ENCODE measurements around the gene MYLK.
"Not testable (repeated sequence)": the region's sequence is repeated elsewhere in the genome, so short reads cannot be mapped to it uniquely, and the experiment has no call there.

MYLK gene

GRCh38 chr3:123719862-123720453 is 164.2 kb downstream of the MYLK start:
- DNase-seq, result no peak

- DNase-seq, result peak; percentile 74
Observed at GRCh38 chr3:123719061-123719756, 164.9 kb downstream of the MYLK start.

DNA sequence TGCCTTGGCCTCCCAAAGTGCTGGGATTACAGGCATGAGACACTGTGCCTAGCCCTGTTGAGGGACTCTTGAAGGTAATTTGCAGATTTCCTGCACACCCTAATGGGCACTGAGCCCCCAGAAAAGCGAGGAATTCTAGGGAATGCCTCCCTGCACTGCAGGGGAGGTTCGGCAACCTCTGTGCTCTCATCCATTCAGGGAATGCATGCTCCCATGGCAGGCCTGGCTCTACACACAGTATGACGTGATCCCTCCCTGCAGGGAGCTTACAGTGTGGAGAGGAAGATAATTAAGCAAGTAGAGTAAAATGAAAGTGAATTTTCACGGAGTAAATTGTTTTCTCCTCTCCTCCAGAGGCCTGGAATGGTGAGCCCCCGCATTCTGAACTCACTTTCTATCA is 166.0 kb downstream of the MYLK start:
- no peak for DNase-seq

DNA sequence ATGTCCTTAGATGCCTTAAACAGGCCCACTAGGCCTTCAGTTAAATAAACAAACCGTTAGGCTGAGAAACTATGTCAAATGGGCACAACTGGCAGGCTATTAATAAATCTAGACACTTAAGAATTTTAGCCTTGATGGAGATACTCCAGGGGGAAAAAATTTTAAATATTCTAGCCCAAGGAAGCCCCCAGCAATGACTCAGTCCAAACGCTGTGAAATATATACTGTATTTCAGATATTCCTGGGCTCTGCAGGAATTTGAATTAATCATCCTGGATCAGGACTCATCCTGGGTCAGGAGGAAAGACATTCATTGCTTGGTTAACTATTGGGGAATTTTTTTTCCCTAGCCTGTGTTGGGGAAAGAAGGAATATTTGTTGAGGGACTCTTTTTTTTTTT is 166.7 kb downstream of the MYLK start:
- DNase-seq, result not testable (repeated sequence)

DNA sequence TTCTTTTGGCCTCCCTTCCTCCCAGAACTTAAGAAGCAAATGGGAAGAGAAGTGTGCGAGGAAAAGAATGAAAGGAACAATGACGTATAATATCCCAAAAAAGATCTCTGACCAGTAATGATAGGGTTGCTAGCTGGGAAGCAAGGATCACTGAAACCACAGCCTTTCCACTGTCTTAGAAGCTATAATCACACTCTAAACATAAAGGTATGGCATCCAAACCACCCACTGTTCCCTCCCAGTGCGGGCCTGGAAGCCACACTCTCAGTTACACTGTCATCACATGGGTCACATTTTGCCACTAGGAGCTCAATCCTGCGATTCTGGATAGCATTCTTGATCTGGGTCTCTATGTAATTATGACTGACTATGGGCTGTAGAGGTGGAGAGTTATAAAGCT is 167.7 kb downstream of the MYLK start:
- no peak for DNase-seq

DNA sequence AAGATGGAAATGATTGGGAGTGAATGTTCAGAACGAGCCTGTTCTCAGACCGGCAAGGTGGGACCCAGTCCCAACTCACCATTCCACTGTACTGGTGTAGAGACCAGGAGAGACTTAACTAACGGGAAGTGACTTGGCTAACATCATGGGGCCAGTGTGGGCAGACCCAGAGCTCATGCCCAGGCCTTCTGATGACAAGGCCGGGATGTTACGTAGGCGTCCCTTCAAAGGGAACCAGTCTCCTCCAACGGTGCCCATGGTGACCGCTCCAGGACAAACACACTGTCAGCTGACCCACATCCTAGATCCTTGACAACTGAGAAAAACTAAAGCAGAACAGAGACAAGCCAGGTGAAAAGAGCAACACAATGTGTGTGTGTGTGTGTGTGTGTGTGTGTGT is 170.9 kb downstream of the MYLK start:
- DNase-seq, result no peak

- no peak for DNase-seq
Observed at GRCh38 chr3:123712077-123712860, 171.9 kb downstream of the MYLK start.

GRCh38 chr3:123711356-123711755 is 172.8 kb downstream of the MYLK start:
- DNase-seq, result no peak

GRCh38 chr3:123708531-123708930 is 175.6 kb downstream of the MYLK start:
- DNase-seq, result no peak

- peak; percentile 43 for DNase-seq
Observed at GRCh38 chr3:123707641-123708040, 176.5 kb downstream of the MYLK start.

GRCh38 chr3:123706871-123707270 is 177.3 kb downstream of the MYLK start:
- peak; percentile 52 for DNase-seq

GRCh38 chr3:123705488-123706285 is 178.4 kb downstream of the MYLK start:
- DNase-seq, result peak; percentile 37

- not testable (repeated sequence) for DNase-seq
Observed at GRCh38 chr3:123703663-123704062, 180.5 kb downstream of the MYLK start.

GRCh38 chr3:123702720-123703119 is 181.4 kb downstream of the MYLK start:
- DNase-seq, result no peak

DNA sequence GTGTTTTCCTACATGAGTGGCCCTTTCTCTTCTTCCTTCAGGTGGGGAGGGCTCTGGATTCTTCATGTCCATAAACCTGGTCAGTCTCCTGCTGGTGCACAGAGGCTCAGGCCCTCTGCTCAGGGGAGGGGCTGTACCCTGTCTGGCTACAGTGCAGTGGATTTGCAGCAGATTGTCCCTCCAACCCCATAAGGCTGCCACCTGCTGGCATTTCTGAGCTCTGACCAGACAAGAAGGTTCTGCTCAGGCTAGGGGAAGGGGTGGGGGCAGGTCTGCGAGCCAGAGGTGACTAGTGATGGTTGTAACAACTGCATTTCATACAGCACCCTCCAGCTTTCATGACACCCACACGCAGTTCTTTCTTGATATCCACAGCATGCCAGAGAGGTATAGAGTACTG is 182.1 kb downstream of the MYLK start:
- not testable (repeated sequence) for DNase-seq

- DNase-seq, result no peak
Observed at GRCh38 chr3:123700791-123701722, 183.1 kb downstream of the MYLK start.

- DNase-seq, result no peak
Observed at GRCh38 chr3:123698813-123699212, 185.3 kb downstream of the MYLK start.

- no peak for DNase-seq
Observed at GRCh38 chr3:123696808-123697207, 187.3 kb downstream of the MYLK start.

DNA sequence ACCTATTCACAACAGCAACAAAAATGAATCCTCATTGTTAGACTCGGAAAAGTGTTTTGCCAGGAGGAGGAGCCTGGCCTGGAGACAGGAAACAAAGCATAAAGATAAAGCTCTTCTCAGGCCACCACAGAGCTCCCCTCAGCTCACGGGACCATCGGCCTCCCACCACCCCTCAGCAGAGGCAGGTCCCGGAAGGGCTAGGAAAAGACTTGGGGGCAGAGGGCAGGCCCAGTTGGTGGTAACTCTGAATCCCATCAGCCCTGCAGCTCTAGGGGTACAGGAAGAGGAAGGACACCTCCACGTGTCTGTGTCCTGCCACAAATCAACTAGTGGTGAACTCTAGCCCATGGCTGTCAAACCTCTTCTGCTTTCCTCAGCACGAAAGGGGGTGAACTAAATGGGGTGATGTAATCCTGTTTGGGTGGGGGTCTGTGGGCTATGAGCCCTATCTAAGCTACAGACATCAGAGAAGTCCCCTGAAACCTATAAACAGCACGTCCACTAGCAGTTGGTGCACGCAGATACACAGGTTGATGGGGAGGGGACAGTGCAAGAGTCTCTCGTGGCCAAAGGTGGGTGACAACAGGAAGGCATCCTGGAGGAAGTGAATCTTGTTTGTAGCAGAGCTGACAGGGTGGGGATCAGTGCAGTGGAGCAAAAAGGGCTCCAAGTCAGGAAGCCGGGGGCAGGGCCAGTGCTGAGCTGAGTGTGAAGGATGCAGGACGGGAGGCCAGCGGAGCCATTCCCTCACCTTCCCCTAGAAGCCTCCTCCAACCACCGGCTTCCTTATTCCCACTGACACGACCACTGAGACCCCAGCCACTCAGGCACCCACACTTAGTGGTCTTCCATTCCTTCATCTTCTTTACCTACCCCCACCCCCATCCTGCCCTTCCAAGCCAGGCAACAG is 188.1 kb downstream of the MYLK start:
- DNase-seq, result no peak

- DNase-seq, result no peak
Observed at GRCh38 chr3:123695152-123695551, 189.0 kb downstream of the MYLK start.

Measured in activated effector memory CD4-positive, alpha-beta T cell treated with anti-CD3 and anti-CD28 coated beads, Interleukin-2, amount 50 U/mL, for 16 hours (primary cell).